ENCODE measurements around the gene RGS7.
"Not testable (repeated sequence)": the region's sequence is repeated elsewhere in the genome, so short reads cannot be mapped to it uniquely, and the experiment has no call there.

The RGS7 gene

GRCh38 chr1:240794046-240794843, 562.8 kb downstream of the RGS7 start:
- no peak for DNase-seq (ENCODE audit: low read depth, low spot score)
- no peak overlapping the region for H3K4me3 ChIP-seq (ENCODE audit: low read depth, low read length)
- in situ Hi-C loops (cut with HindIII; ENCODE audit: low sequenced_read_pairs): no loop called here
- TF ChIP-seq, protein P1, sequence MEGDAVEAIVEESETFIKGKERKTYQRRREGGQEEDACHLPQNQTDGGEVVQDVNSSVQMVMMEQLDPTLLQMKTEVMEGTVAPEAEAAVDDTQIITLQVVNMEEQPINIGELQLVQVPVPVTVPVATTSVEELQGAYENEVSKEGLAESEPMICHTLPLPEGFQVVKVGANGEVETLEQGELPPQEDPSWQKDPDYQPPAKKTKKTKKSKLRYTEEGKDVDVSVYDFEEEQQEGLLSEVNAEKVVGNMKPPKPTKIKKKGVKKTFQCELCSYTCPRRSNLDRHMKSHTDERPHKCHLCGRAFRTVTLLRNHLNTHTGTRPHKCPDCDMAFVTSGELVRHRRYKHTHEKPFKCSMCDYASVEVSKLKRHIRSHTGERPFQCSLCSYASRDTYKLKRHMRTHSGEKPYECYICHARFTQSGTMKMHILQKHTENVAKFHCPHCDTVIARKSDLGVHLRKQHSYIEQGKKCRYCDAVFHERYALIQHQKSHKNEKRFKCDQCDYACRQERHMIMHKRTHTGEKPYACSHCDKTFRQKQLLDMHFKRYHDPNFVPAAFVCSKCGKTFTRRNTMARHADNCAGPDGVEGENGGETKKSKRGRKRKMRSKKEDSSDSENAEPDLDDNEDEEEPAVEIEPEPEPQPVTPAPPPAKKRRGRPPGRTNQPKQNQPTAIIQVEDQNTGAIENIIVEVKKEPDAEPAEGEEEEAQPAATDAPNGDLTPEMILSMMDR (IDR thresholded peaks at IDR 0.05; ENCODE audit: low read depth, low read length): no peak

- in situ Hi-C loops (cut with HindIII; ENCODE audit: low sequenced_read_pairs): no loop called here
- no peak overlapping the region for H3K4me3 ChIP-seq (ENCODE audit: low read depth, low read length)
These were observed 564.0 kb downstream of the RGS7 start for GRCh38 chr1:240792915-240793529.

DNA sequence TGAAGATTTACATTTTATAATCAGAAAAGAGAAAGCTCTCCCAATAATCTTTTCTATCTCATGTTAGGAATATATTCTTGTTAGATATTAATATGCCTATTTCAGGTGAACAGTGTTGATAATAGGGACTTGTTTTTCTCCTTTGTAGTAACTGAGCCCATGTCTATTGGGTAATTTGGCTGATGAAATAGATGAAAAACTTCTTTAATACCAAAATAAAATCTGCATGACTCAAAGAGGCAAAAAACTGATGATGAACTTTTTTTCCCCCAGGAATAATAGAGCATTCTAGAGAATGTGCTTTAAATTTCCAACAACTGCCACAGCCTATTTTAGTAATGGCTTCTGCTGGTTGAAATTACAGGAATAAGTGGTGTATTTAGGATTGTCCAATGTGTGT, 566.1 kb downstream of the RGS7 start:
- TF ChIP-seq, protein P1 (IDR thresholded peaks at IDR 0.05; ENCODE audit: low read depth, low read length): no peak
- DNase-seq (ENCODE audit: low read depth, low spot score): no peak
- in situ Hi-C loops (cut with HindIII; ENCODE audit: low sequenced_read_pairs): no loop called here
- H3K4me3 ChIP-seq (ENCODE audit: low read depth, low read length): no peak overlapping the region

More at GRCh38 chr1:240792915-240793529, 564.0 kb downstream of the RGS7 start:
- TF ChIP-seq, protein P1 (IDR thresholded peaks at IDR 0.05; ENCODE audit: low read depth, low read length): no peak
- no peak for DNase-seq (ENCODE audit: low read depth, low spot score)

GRCh38 chr1:240786880-240787279, 570.1 kb downstream of the RGS7 start:
- H3K4me3 ChIP-seq (ENCODE audit: low read depth, low read length): no peak overlapping the region
- no peak for DNase-seq (ENCODE audit: low read depth, low spot score)
- TF ChIP-seq, protein P1 (IDR thresholded peaks at IDR 0.05; ENCODE audit: low read depth, low read length): no peak
- in situ Hi-C loops (cut with HindIII; ENCODE audit: low sequenced_read_pairs): no loop called here

DNA sequence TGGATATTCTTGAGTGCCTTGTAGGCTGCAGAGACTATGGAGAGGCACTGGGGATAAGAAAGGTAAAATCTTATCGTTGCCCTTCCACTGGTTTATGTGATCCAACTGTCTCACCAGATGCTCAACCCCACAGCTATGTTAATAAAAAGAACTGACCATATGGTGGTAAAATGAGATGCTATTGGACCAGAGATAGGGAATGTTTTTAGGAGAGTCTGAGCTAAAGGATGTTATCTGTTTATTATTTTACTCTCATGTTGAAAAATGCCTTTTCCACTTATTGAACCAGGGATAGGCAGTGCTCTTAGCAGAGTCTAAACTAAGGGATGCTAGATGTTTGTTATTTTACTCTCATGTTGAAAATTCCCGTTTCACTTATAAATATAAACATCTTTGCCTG, 572.2 kb downstream of the RGS7 start:
- DNase-seq (ENCODE audit: low read depth, low spot score): no peak
- H3K4me3 ChIP-seq (ENCODE audit: low read depth, low read length): no peak overlapping the region
- TF ChIP-seq, protein P1 (IDR thresholded peaks at IDR 0.05; ENCODE audit: low read depth, low read length): no peak
- in situ Hi-C loops (cut with HindIII; ENCODE audit: low sequenced_read_pairs): no loop called here

DNA sequence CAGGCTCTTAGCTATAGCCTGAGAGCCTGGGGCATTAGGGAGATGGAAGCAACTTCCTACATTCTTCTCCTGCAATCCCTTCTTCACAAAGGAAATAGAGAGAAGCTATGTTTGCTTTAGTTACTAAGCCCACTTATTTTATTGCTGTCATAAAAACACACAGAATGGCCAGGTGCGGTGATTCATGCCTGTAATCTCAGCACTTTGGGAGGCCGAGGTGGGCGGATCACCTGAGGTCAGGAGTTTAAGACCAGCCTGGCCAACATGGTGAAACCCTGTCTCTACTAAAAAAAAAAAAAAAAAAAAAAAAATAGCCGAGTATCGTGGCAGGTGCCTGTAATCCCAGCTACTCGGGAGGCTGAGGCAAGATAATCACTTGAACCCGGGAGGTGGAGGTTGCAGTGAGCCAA, 573.3 kb downstream of the RGS7 start:
- DNase-seq (ENCODE audit: low read depth, low spot score); in situ Hi-C loops (cut with HindIII; ENCODE audit: low sequenced_read_pairs); H3K4me3 ChIP-seq (ENCODE audit: low read depth, low read length): not testable (repeated sequence)

GRCh38 chr1:240776237-240776636, 580.8 kb downstream of the RGS7 start:
- no peak for DNase-seq (ENCODE audit: low read depth, low spot score)
- TF ChIP-seq, protein P1 (IDR thresholded peaks at IDR 0.05; ENCODE audit: low read depth, low read length): no peak
- H3K4me3 ChIP-seq (ENCODE audit: low read depth, low read length): no peak overlapping the region
- in situ Hi-C loops (cut with HindIII; ENCODE audit: low sequenced_read_pairs): no loop called here
